Fibroblast of mammary gland (primary cell): ENCODE results near the gene AGPAT4.
"Not testable (repeated sequence)": the region's sequence is repeated elsewhere in the genome, so short reads cannot be mapped to it uniquely, and the experiment has no call there.

Experiments used
- DNase-seq: peaks from one replicate; pipeline ENCODE4 v3.0.0-alpha.2; 2010; ENCODE audit warnings: low read depth
- H3K4me3 ChIP-seq: 2 replicates; pipeline ENCODE4 v1.5.1; 2011; ENCODE audit warnings: low read depth, mild to moderate bottlenecking, low read length, moderate library complexity; ENCODE audit not compliant: control insufficient read depth
- TF ChIP-seq, protein P1 (sequence below): conservative IDR thresholded peaks from 2 replicates; pipeline ENCODE4 v1.5.1; 2011; ENCODE audit warnings: low read depth, low read length, inconsistent platforms; ENCODE audit not compliant: control insufficient read depth, insufficient read depth

AGPAT4 gene

DNA sequence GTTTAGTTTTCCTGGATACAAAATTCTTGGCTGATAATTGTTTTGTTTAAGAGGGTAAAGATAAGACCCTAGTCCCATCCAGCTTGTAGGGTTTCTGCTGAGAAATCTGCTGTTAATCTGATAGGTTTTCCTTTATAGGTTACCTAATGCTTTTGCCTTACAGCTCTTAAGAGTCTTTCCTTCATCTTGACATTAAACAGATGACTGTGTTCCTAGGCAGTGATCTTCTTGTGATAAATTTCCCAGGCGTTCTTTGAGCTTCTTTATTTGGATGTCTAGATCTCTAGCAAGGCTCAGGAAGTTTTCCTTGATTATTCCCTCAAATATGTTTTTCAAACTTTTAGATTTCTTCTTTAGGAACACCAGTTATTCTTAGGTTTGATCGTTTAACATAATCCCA is 148.3 kb downstream of the AGPAT4 start:
- no peak for DNase-seq
- no peak overlapping the region for H3K4me3 ChIP-seq
- TF ChIP-seq, protein P1, sequence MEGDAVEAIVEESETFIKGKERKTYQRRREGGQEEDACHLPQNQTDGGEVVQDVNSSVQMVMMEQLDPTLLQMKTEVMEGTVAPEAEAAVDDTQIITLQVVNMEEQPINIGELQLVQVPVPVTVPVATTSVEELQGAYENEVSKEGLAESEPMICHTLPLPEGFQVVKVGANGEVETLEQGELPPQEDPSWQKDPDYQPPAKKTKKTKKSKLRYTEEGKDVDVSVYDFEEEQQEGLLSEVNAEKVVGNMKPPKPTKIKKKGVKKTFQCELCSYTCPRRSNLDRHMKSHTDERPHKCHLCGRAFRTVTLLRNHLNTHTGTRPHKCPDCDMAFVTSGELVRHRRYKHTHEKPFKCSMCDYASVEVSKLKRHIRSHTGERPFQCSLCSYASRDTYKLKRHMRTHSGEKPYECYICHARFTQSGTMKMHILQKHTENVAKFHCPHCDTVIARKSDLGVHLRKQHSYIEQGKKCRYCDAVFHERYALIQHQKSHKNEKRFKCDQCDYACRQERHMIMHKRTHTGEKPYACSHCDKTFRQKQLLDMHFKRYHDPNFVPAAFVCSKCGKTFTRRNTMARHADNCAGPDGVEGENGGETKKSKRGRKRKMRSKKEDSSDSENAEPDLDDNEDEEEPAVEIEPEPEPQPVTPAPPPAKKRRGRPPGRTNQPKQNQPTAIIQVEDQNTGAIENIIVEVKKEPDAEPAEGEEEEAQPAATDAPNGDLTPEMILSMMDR: no peak

DNA sequence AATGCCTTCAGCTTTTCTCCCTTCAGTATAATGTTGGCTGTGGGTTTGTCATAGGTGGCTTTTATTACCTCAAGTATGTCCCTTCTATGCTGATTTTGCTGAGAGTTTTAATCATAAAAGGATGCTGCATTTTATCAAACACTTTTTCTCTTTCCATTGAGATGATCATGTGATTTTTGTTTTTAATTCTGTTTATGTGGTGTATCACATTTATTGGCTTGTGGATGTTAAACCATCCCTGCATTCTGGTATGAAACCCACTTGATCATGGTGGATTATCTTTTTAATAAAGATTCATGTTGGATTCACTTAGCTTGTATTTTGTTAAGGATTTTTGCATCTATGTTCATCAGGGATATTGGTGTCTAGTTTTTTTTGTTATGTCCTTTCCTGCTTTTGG is 150.5 kb downstream of the AGPAT4 start:
- not testable (repeated sequence) for DNase-seq, H3K4me3 ChIP-seq

DNA sequence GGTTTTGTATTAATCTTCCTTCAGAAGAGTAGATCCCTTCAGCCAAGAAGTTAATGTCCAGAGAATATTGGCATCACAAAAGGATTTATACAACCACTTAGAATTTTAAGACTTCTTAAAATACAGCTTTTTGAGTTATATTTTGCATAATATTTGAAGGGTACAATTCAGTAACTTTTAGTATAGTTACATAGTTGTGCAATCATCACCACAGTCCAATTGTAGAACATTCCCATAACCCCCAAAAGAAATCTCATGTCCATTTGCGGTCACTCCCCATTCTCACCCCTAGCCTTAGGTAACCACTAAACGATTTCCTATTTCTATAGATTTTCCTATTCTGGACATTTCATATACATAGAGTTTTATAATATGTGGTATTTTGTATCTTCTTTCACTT is 155.9 kb downstream of the AGPAT4 start:
- no peak overlapping the region for H3K4me3 ChIP-seq
- DNase-seq: no peak
- TF ChIP-seq, protein P1: no peak

DNA sequence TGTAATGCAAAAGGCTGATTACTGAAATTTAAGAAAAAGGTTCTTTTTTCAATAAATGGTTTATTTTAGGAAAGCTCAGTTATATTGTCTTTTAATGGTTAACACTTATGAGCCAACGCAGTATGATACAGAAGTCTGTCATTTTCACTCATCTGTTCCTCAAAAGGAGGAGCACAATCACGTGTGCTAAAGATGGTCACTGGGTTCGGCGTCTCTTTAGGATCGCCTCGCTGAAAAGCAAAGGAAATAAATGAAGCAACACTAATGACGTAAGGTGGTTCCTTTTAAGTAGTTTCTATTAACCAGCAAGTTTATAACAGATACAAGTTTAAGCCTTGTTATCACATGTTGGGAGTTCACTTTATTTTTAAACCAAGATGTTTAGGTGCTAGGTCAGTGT is 156.6 kb downstream of the AGPAT4 start:
- no peak overlapping the region for H3K4me3 ChIP-seq
- TF ChIP-seq, protein P1: no peak
- DNase-seq: no peak

DNA sequence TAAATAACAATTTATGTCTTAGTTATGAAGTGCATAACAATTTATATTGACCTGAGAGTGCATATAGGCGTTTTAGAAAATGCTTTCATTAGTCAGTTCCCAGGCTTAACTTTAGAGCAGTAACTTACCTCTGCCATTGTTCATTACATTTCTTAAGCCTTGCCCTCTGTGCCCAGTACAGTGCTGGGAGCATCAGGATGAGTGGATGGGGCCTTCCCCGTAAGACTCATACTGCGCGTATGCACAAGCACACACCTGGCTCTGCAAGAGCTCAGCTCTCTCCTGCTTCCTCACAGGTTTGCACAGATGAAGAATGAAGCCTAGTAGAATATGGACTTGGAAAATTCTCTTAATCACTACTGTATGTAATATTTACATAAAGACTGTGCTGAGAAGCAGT is 157.3 kb downstream of the AGPAT4 start:
- TF ChIP-seq, protein P1: no peak

DNA sequence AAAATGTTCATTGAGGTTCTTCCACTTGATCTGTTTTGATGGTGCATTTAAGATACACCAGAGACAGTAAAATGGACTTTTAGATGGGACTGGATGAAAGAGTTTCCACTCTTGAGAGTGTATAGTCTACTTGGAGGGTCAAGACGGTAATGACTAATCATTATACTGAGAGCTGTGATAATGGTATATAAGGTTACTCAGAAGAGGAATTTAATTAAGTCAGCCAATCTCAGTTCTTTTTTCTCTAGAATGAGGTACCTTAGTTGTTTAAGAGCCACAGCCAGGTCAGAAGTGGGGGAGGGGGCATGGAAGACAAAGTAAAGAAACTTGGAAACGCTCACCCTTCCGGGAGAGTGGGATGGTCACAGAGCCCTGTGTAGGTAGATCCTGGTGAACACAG is 158.4 kb downstream of the AGPAT4 start:
- H3K4me3 ChIP-seq: no peak overlapping the region
- no peak for DNase-seq
- TF ChIP-seq, protein P1: no peak

More for the DNA sequence above, 157.3 kb downstream of the AGPAT4 start:
- no peak overlapping the region for H3K4me3 ChIP-seq
- DNase-seq: no peak

DNA sequence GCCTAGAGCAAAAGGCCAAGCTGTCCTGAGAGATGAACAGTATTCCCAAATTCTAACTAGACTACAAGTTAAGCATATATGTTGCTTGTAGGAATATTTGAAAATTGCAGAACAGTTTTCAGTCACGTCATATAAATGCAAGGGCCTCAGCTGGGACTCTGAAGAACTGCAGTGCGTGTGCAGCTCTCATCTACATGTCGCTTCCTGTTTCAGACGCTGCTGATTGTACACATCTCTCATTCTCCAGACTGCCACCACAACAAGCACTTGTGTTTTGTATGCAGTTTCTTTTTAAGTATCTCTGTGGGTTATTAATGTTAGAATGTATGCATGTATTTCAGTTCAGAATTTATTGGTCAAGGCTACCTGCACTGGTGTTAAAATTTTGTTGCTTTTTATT is 162.6 kb downstream of the AGPAT4 start:
- no peak overlapping the region for H3K4me3 ChIP-seq
- no peak for DNase-seq
- TF ChIP-seq, protein P1: no peak
